Fibroblast of lung (primary cell): ENCODE data around the gene KIAA1328. TPM values are rescaled to one million over a fixed set of nuclear protein-coding genes. Genes with fewer than 3 reads are reported as not detected.
A peak's percentile ranks its signal among the peaks of the same experiment; 100 is the strongest.

Experiments
- DNase-seq, 2 donors: peaks; one replicate each; pipeline versions ENCODE4 v3.0.0 to v3.0.0-alpha.2; 2010; ENCODE audit warnings: low read depth in 2 of 2
- H2AFZ ChIP-seq: 2 replicates; pipeline ENCODE4 v1.5.1; 2012; ENCODE audit warnings: low read length, control low read depth, inconsistent platforms
- H3K27ac ChIP-seq: 2 replicates; pipeline ENCODE4 v1.5.1; 2011; ENCODE audit warnings: low read length, control low read depth; ENCODE audit not compliant: insufficient read depth
- H3K27me3 ChIP-seq: 2 replicates; pipeline ENCODE4 v1.5.1; 2011; ENCODE audit warnings: mild to moderate bottlenecking, low read length; ENCODE audit not compliant: control insufficient read depth, insufficient read depth
- H3K36me3 ChIP-seq: 2 replicates; pipeline ENCODE4 v1.5.1; 2011; ENCODE audit warnings: low read length; ENCODE audit not compliant: control insufficient read depth, insufficient read depth
- H3K4me1 ChIP-seq: 2 replicates; pipeline ENCODE4 v1.5.1; 2011; ENCODE audit warnings: low read length; ENCODE audit not compliant: control insufficient read depth, insufficient read depth; ENCODE audit errors: extremely low read depth
- H3K4me2 ChIP-seq: 2 replicates; pipeline ENCODE4 v1.5.1; 2011; ENCODE audit warnings: low read length, control low read depth; ENCODE audit not compliant: insufficient read depth; ENCODE audit errors: extremely low read depth
- H3K4me3 ChIP-seq, 4 experiments: fragments of 200-600 bp in 1 of 4; sonication (generic) in 1 of 4; replicated peaks in 1 of 4; 2 replicates each; pipeline ENCODE4 v1.5.1; 2011 to 2016; ENCODE audit warnings: low read length in 4 of 4, low read depth in 3 of 4, mild to moderate bottlenecking in 3 of 4, control low read depth in 2 of 4, inconsistent platforms in 1 of 4, mixed read lengths in 1 of 4; ENCODE audit not compliant: insufficient read depth in 1 of 4; ENCODE audit errors: control extremely low read depth in 1 of 4
- H3K79me2 ChIP-seq: 2 replicates; pipeline ENCODE4 v1.5.1; 2012; ENCODE audit warnings: mild to moderate bottlenecking, low read length, inconsistent platforms; ENCODE audit not compliant: control insufficient read depth, insufficient read depth
- H3K9ac ChIP-seq: 2 replicates; pipeline ENCODE4 v1.5.1; 2011; ENCODE audit warnings: mild to moderate bottlenecking, low read length, control low read depth; ENCODE audit not compliant: insufficient read depth
- H3K9me3 ChIP-seq: 2 replicates; pipeline ENCODE4 v1.5.1; 2012; ENCODE audit warnings: low read depth, low read length; ENCODE audit not compliant: control insufficient read depth, insufficient read depth
- H4K20me1 ChIP-seq: 2 replicates; pipeline ENCODE4 v1.5.1; 2011; ENCODE audit warnings: low read length; ENCODE audit not compliant: control insufficient read depth, insufficient read depth; ENCODE audit errors: extremely low read depth
- EZH2 ChIP-seq: IDR thresholded peaks from 2 replicates; pipeline ENCODE4 v1.5.1; 2012; ENCODE audit warnings: low read length, control low read depth, mild to moderate bottlenecking; ENCODE audit errors: missing control alignments
- polyA plus RNA-seq, 2 donors: library from polyadenylated mRNA; depleted of rRNA in 1 of 2; stranded (reverse) in 1 of 2; unstranded in 1 of 2; fragments of >200 nt; gene quantifications; 2 replicates each; pipeline ENCODE4 v1.2.1, GENCODE V29; 2011 to 2012; ENCODE audit warnings: missing spikeins in 1 of 2
- total RNA-seq: library from RNA; depleted of rRNA; stranded (reverse); fragments of >200 nt; gene quantifications from 2 replicates; pipeline ENCODE4 v1.2.1, GENCODE V29; 2014
- TF ChIP-seq, protein P1 (sequence below), 2 donors: IDR thresholded peaks in 1 of 2; conservative IDR thresholded peaks in 1 of 2; 1 replicate in 1 of 2; 2 replicates in 1 of 2; pipeline ENCODE4 v1.5.1; 2011 to 2012; ENCODE audit warnings: low read length in 2 of 2, control low read depth in 1 of 2, inconsistent platforms in 1 of 2, low read depth in 1 of 2, mild to moderate bottlenecking in 1 of 2

KIAA1328 gene
- total and polyA plus RNA-seq, 2 donors (not counting 1 experiment from before 2014, with no cell fraction given) = 4.3 to 4.5 TPM

DNA sequence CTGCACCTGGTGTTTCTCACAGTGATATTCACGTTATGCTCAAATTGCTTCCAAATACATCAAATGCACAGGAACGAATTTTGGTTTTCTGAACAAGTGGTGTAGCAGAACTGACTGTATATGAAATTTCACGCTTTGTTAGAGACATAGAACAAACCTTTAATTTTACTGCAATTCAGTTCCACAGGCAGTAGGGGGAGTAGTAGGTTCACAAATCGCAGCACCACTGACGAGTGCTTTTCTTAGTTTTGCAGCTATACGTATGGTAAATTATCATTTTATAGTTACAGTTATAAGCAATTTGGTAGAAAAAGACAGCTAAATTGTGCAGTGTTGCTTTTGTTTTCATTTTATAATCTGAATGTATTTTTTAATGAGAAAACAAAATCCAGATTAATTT, 113.3 kb downstream of the KIAA1328 start:
- Histone ChIP-seq H3K9me3 (no peaks in the 10 kb centered on the region), H4K20me1 (no peaks in the 10 kb centered on the region), H3K4me2 (no peak overlapping the region), H3K4me1 (no peaks in the 10 kb centered on the region), H3K27ac (no peak overlapping the region), H3K9ac (no peak overlapping the region), H3K27me3 (no peaks in the 10 kb centered on the region), H3K36me3 (no peaks in the 10 kb centered on the region), H3K79me2 (no peaks in the 10 kb centered on the region), H2AFZ (no peak overlapping the region), H3K4me3 (no peak overlapping the region)
- TF ChIP-seq EZH2 = no peak
- TF ChIP-seq, protein P1, sequence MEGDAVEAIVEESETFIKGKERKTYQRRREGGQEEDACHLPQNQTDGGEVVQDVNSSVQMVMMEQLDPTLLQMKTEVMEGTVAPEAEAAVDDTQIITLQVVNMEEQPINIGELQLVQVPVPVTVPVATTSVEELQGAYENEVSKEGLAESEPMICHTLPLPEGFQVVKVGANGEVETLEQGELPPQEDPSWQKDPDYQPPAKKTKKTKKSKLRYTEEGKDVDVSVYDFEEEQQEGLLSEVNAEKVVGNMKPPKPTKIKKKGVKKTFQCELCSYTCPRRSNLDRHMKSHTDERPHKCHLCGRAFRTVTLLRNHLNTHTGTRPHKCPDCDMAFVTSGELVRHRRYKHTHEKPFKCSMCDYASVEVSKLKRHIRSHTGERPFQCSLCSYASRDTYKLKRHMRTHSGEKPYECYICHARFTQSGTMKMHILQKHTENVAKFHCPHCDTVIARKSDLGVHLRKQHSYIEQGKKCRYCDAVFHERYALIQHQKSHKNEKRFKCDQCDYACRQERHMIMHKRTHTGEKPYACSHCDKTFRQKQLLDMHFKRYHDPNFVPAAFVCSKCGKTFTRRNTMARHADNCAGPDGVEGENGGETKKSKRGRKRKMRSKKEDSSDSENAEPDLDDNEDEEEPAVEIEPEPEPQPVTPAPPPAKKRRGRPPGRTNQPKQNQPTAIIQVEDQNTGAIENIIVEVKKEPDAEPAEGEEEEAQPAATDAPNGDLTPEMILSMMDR (conservative IDR thresholded peaks at IDR 0.05 in 1 of 2, IDR thresholded peaks at IDR 0.05 in 1 of 2; ENCODE audit: low read depth in 1 of 2, low read length in 2 of 2) = peak; percentile 45 to 77
- DNase-seq = peak; percentile 18 to 66

DNA sequence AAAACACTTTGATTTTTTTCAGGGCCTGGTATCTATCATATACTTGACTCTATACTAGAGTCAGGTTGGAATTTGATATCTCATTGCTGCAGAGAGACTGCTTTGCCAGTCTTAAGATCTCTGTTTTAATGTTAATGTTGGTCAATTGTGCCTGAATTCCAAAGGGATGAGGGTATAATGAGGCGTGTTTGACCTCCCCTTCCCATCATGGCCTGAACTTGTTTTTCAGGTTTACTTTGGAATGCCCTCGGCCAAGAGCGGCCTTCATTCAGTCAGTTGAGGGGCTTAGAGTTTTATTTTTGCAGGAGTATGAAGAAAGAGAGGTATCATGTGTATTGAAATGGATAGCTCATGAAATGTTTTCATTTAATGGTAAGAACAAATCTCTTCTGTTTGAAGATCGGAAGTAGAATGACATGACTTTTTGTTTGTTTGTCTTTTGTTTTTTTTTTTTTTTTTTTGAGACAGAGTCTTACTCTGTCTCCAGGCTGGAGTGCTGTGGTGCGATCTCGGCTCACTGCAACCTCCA, 119.0 kb downstream of the KIAA1328 start:
- Histone ChIP-seq H2AFZ (no peak overlapping the region), H3K4me2 (no peak overlapping the region), H3K4me1 (no peaks in the 10 kb centered on the region), H3K79me2 (no peaks in the 10 kb centered on the region), H3K4me3 (no peak overlapping the region), H3K27me3 (no peaks in the 10 kb centered on the region), H3K36me3 (no peaks in the 10 kb centered on the region), H3K27ac (no peak overlapping the region), H3K9me3 (no peaks in the 10 kb centered on the region), H4K20me1 (no peaks in the 10 kb centered on the region), H3K9ac (no peak overlapping the region)
- DNase-seq = no peak
- no peak for TF ChIP-seq EZH2
- TF ChIP-seq, protein P1 (conservative IDR thresholded peaks at IDR 0.05 in 1 of 2, IDR thresholded peaks at IDR 0.05 in 1 of 2; ENCODE audit: low read depth in 1 of 2, low read length in 2 of 2) = no peak

DNA sequence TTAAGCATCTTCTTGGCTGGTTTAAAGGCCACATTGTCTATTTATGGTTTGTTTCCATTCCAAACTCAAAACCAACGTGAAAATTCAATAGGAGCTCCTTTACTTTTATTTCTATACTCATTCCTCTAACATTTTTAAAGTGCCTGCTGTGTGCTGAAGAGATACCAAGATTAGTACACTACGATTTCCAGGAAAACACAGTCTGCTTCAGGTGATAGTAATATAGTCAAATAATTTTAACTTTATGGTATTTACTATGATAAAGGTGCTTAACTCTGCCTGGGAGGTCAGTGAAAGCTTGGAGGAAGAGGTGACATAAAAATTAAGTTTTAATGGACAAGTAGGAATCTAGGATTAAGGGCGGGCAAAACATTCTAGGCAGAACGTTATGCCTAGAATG, 121.4 kb downstream of the KIAA1328 start:
- no peaks in the 10 kb centered on the region for H3K36me3 ChIP-seq
- no peak overlapping the region for H3K27ac ChIP-seq
- H2AFZ ChIP-seq = no peak overlapping the region
- no peak overlapping the region for H3K4me2 ChIP-seq
- H3K4me3 ChIP-seq = no peak overlapping the region
- H3K9me3 ChIP-seq = no peaks in the 10 kb centered on the region
- TF ChIP-seq, protein P1 (conservative IDR thresholded peaks at IDR 0.05 in 1 of 2, IDR thresholded peaks at IDR 0.05 in 1 of 2; ENCODE audit: low read depth in 1 of 2, low read length in 2 of 2) = no peak
- no peak for TF ChIP-seq EZH2
- no peaks in the 10 kb centered on the region for H3K79me2 ChIP-seq
- H4K20me1 ChIP-seq = no peaks in the 10 kb centered on the region
- H3K27me3 ChIP-seq = no peaks in the 10 kb centered on the region
- no peaks in the 10 kb centered on the region for H3K4me1 ChIP-seq
- no peak for DNase-seq
- no peak overlapping the region for H3K9ac ChIP-seq
